Astrocyte of the cerebellum (primary cell): Measurements from ENCODE around the gene GMDS.

ENCODE experiments used
- DNase-seq: peaks from one replicate; pipeline ENCODE4 v3.0.0-alpha.2; 2011; ENCODE audit warnings: low read depth
- H3K4me3 ChIP-seq: 2 replicates; pipeline ENCODE4 v1.5.1; 2011; ENCODE audit warnings: mild to moderate bottlenecking, low read depth, low read length, moderate library complexity
- CTCF ChIP-seq: IDR thresholded peaks from 2 replicates; pipeline ENCODE4 v1.5.1; 2012; ENCODE audit warnings: low read length, low read depth, moderate library complexity, mild to moderate bottlenecking; ENCODE audit errors: missing control alignments
- in situ Hi-C: cut with HindIII; loops from 2 replicates; pipeline ENCODE4 v1.10.0; 2017; ENCODE audit warnings: low sequenced_read_pairs

Gene GMDS

DNA sequence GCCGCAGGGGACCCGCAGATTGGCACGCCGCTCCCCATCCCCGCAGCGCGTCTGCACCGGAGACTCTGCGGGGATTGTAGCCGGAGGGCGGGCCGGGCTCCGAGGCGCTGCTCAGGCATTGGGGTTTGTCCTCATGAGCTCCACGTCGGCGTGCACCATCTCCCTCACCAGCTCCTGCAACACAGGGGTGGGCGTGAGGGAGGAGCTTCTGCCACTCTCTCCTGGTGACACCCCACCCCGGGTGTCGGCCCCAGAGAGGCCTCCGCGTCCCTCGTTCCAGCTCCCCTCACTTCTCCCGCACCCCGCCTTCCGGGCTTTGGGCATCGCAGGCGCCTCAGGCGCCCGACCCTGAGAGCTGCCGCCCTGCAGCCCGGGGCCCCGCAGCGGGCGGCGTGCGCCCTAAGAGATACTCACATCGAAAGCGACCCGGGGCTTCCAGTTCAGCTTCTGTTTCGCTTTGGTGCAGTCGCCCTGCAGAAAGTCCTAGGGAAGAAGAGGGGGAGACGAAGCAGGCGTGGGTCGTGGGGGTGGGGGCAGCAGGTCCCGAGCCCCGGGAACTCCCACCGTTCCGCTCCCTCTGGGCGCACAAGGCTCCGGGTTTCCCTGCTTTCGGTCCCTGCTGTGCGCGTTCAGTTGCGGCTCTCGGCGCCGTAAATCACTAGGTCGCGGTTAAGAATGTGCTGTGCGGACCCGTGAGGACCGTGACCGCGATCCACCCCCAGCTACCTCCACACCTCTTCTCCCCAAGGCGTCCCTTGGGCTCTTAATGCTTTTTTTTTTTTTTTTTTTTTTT lies 621.2 kb downstream of the GMDS start:
- H3K4me3 ChIP-seq: peak overlapping the region; percentile 49
- DNase-seq: no peak
- in situ Hi-C loops: no loop called here
- TF ChIP-seq CTCF: no peak

GRCh38 chr6:1623769-1624057 lies 621.7 kb downstream of the GMDS start:
- no peak for DNase-seq
- no peak for TF ChIP-seq CTCF
- peak overlapping the region; percentile 49 for H3K4me3 ChIP-seq
- in situ Hi-C loops: no loop called here

DNA sequence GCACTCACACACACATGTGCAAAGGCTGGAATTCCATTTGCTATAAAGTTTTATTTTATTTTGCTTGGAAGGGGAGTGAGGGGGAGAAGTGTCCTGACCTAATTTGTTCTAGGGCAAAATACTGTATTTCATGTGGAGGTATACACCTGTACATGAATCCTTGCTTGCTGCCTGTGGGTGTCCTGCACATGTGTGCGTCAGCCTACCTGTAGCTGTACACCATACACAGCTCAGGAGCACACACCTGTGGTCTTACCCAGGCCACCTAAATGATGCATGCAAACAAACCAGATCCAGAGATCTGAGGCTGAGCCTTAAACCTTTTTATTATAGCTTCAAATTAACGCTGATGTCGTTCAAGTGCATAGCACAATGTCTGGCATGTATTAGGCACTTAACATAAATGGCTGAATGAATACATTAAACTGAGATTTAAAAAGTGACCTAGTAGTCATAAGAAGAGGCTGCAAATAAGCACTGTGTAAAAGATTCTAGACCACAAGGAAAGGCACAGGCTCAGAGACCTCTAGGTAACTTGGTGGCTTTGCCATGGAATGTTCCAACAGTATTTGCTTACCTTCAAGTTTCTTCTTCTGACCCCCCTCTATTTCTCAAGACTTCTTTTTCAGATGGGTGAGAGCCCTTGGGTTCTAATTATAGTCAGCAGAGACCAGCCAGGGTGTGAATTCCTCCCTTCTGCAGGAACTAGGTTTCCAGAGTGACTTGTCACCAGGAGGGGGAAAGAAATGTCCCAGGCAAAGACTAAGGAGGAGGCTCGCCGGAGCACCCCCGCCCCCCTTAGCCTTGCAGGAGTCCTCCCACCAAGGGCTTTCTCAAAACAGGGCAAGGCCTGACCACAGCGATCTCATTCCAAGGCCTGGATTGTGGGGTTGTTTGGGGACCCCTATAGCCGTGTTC lies 622.3 kb downstream of the GMDS start:
- no peak overlapping the region for H3K4me3 ChIP-seq
- no peak for DNase-seq
- no peak for TF ChIP-seq CTCF
- in situ Hi-C loops: no loop called here

GRCh38 chr6:1622220-1622850 lies 623.1 kb downstream of the GMDS start:
- no peak overlapping the region for H3K4me3 ChIP-seq
- in situ Hi-C loops: no loop called here
- TF ChIP-seq CTCF: no peak
- DNase-seq: no peak

DNA sequence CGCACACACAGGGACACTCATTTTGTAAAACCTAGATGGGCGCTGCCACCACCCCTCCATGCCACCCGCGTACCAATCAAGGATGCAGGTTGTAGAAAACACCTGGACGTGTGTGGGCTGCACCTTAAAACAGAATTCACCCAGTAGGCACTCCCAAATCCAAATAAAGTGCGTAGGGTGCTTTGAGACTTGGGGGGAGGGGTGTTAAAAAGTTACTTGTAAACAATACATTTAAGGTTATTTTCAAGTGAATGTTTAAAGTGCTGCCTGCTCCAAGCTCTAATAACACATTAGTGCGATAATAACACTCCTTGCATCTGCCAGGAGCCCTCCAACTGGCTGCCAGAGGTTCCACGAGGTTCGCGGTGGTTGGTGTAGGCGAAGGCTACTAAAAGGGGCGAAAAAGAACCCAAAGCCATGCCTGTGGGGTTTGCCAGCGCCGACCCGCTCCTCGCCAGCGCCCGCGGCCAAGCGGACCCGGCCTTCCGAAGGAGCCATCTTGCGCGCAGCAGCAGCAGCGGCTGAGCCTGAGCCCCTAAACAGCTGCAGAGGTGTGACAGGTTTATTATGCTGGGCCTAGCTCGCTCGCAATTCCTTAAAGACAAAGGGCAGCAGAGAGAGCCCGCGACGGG lies 624.2 kb downstream of the GMDS start:
- no peak for TF ChIP-seq CTCF
- no peak for DNase-seq
- no peak overlapping the region for H3K4me3 ChIP-seq
- in situ Hi-C loops: no loop called here

DNA sequence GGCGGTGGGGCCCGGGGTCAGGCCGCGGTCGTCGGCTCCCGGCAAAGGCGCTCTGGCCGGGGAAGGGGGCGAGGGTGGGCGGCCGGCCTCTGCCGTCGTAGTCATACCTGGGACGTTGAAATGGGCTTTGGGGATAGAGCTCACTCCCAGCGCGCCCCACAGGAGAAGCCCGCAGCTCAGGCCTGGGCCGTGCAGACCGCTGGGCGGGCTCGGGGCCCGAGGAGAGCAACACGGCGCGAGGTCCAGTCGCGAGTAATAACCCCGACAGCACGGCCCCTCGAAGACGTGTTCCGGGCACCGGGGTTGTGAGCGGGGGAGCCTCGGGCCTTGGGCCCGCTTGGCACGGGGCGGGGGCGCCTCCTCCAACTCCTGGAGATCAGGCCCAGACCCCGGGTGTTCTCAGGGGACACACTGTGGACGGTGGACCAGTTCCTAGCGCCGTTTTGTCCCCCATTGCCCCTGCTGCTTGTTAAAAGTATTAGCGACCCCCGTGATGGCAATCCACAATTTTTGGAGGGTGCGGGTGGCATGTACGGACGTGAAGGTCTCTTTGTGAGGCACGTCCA lies 624.8 kb downstream of the GMDS start:
- DNase-seq: no peak
- in situ Hi-C loops: no loop called here
- TF ChIP-seq CTCF: no peak
- H3K4me3 ChIP-seq: no peak overlapping the region
